GM23248 (cell line): ENCODE data around the gene OLFM1.

Source experiments
- EZH2 ChIP-seq: fragments of 200-600 bp; sonication (generic); IDR thresholded peaks from 2 replicates; pipeline ENCODE4 v1.6.1; 2018; ENCODE audit warnings: antibody characterized with exemption, mild to moderate bottlenecking; ENCODE audit not compliant: insufficient read depth, poor library complexity, severe bottlenecking
- EZH2phosphoT487 ChIP-seq: fragments of 200-600 bp; sonication (generic); IDR thresholded peaks from 2 replicates; pipeline ENCODE4 v1.6.1; 2018; ENCODE audit warnings: antibody characterized with exemption, moderate library complexity, mild to moderate bottlenecking, low read depth; ENCODE audit not compliant: insufficient read depth

DNA sequence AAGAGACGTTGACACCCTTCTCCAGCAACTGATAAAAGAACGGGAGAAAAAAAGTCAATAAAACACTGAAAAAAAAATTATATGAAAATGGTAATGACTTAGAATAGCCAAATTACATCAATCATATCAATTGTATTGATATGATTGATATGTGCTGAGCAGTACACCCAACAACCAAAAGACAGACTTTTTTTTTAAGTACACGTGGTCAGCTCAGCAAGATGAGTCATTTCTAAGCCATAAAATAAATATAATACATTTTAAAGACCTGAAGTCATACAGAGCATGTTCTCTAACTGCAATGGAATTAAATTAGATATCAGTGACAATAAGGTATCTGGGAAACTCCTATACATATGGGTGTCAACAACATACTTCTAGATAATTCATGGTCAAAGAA, 30.9 kb upstream of the OLFM1 start:
- no peak for TF ChIP-seq EZH2phosphoT487
- no peak for TF ChIP-seq EZH2
